Vagina (tissue), 2 donors: ENCODE results near the gene DNAAF5. TPM values are rescaled to one million over a fixed set of nuclear protein-coding genes. Genes with fewer than 3 reads are reported as not detected.
A peak's percentile ranks its signal among the peaks of the same experiment; 100 is the strongest.

ENCODE experiments used
- DNase-seq, 2 donors: peaks; one replicate each; pipeline ENCODE4 v3.0.0-alpha.2; 2017; ENCODE audit errors: extremely low spot score in 2 of 2
- H3K27ac ChIP-seq: fragments of 200-600 bp; sonication (generic); one replicate; pipeline ENCODE4 v1.5.1; 2019
- H3K27me3 ChIP-seq: fragments of 200-600 bp; sonication (generic); one replicate; pipeline ENCODE4 v1.5.1; 2019
- H3K36me3 ChIP-seq, 2 donors: fragments of 200-600 bp; sonication (generic); one replicate each; pipeline ENCODE4 v1.5.1; 2017 to 2019
- H3K4me1 ChIP-seq: fragments of 200-600 bp; sonication (generic); one replicate; pipeline ENCODE4 v1.5.1; 2019
- H3K4me3 ChIP-seq, 2 donors: fragments of 200-600 bp; sonication (generic); 1 replicate in 1 of 2; 2 replicates in 1 of 2; pipeline ENCODE4 v1.5.1; 2016 to 2019
- H3K9me3 ChIP-seq: fragments of 200-600 bp; sonication (generic); one replicate; pipeline ENCODE4 v1.5.1; 2019
- CTCF ChIP-seq, 3 experiments: fragments of 450-650 bp in 2 of 3; fragments of 200-600 bp in 1 of 3; sonication (generic) in 1 of 3; IDR thresholded peaks; one replicate each; pipeline ENCODE4 v1.5.1; 2017 to 2019; ENCODE audit warnings: antibody characterized with exemption in 3 of 3, mild to moderate bottlenecking in 2 of 3, moderate library complexity in 2 of 3
- POLR2A ChIP-seq, 2 donors: fragments of 450-650 bp; IDR thresholded peaks; one replicate each; pipeline ENCODE4 v1.6.1; 2017; ENCODE audit warnings: antibody characterized with exemption in 2 of 2, mild to moderate bottlenecking in 2 of 2, moderate library complexity in 2 of 2
- POLR2AphosphoS5 ChIP-seq, 2 donors: sonication (generic); formaldehyde crosslinking; IDR thresholded peaks; one replicate each; pipeline ENCODE4 v1.9.0; 2017; ENCODE audit warnings: antibody characterized with exemption in 2 of 2, mild to moderate bottlenecking in 2 of 2, low read depth in 1 of 2; ENCODE audit not compliant: insufficient read depth in 1 of 2
- intact Hi-C: fragments of 100-400 bp; cut with DNase I; formaldehyde crosslinking; loops from one replicate; pipeline ENCODE4 v1.15.1; 2023
- total RNA-seq: library from RNA; depleted of rRNA; stranded (reverse); fragments of >200 nt; gene quantifications from one replicate; pipeline ENCODE4 v1.2.3, GENCODE V29; 2016

Gene DNAAF5
- total RNA-seq, 1 donor from 2014 or later: 29.7 TPM

GRCh38 chr7:698515-699475, 27.7 kb upstream of the DNAAF5 start:
- DNase-seq: peak in 1 of 2 donors; percentile 67
- Histone ChIP-seq H3K4me3 (no peak overlapping the region), H3K9me3 (no peaks in the 10 kb centered on the region), H3K27ac (no peak overlapping the region), H3K4me1 (peaks cover 18% of the 10 kb centered on the region), H3K36me3 (no peaks in the 10 kb centered on the region), H3K27me3 (no peaks in the 10 kb centered on the region)
- intact Hi-C loops: no loop called here
- TF ChIP-seq POLR2AphosphoS5 (IDR thresholded peaks at IDR 0.05; ENCODE audit: insufficient read depth in 1 of 2, low read depth in 1 of 2) (no peak), CTCF (IDR thresholded peaks at IDR 0.05) (no peak), POLR2A (IDR thresholded peaks at IDR 0.05) (no peak)

- Histone ChIP-seq H3K27ac (no peak overlapping the region), H3K4me3 (no peak overlapping the region), H3K36me3 (no peaks in the 10 kb centered on the region), H3K4me1 (peaks cover 18% of the 10 kb centered on the region), H3K9me3 (no peaks in the 10 kb centered on the region), H3K27me3 (no peaks in the 10 kb centered on the region)
- peak in 1 of 2 donors; percentile 64 for DNase-seq
- intact Hi-C loops: no loop called here
- peak in 1 of 2 donors; percentile 26 for TF ChIP-seq POLR2AphosphoS5 (IDR thresholded peaks at IDR 0.05; ENCODE audit: insufficient read depth in 1 of 2, low read depth in 1 of 2)
- no peak for TF ChIP-seq CTCF (IDR thresholded peaks at IDR 0.05)
Observed at GRCh38 chr7:699476-700170, 26.9 kb upstream of the DNAAF5 start.

- intact Hi-C loops: no loop called here
- no peak overlapping the region for H3K4me3 ChIP-seq
Observed at GRCh38 chr7:701086-701671, 25.3 kb upstream of the DNAAF5 start.

GRCh38 chr7:703049-703448, 23.4 kb upstream of the DNAAF5 start:
- H3K27ac ChIP-seq: no peak overlapping the region
- no peak overlapping the region for H3K4me3 ChIP-seq
- H3K4me1 ChIP-seq: peaks cover 12% of the 10 kb centered on the region
- H3K27me3 ChIP-seq: no peaks in the 10 kb centered on the region
- H3K9me3 ChIP-seq: no peaks in the 10 kb centered on the region
- no peak for DNase-seq
- intact Hi-C loops: no loop called here
- TF ChIP-seq POLR2A (IDR thresholded peaks at IDR 0.05): no peak
- no peak for TF ChIP-seq POLR2AphosphoS5 (IDR thresholded peaks at IDR 0.05; ENCODE audit: insufficient read depth in 1 of 2, low read depth in 1 of 2)
- TF ChIP-seq CTCF (IDR thresholded peaks at IDR 0.05): no peak
- no peaks in the 10 kb centered on the region for H3K36me3 ChIP-seq

More at GRCh38 chr7:701086-701671, 25.3 kb upstream of the DNAAF5 start:
- H3K9me3 ChIP-seq: no peaks in the 10 kb centered on the region
- no peaks in the 10 kb centered on the region for H3K27me3 ChIP-seq
- H3K27ac ChIP-seq: no peak overlapping the region
- H3K4me1 ChIP-seq: peaks cover 18% of the 10 kb centered on the region
- no peaks in the 10 kb centered on the region for H3K36me3 ChIP-seq
- DNase-seq: no peak
- TF ChIP-seq CTCF (IDR thresholded peaks at IDR 0.05) (no peak), POLR2AphosphoS5 (IDR thresholded peaks at IDR 0.05; ENCODE audit: insufficient read depth in 1 of 2, low read depth in 1 of 2) (no peak), POLR2A (IDR thresholded peaks at IDR 0.05) (no peak)
